ENCODE results near the gene MRPL2.

The MRPL2 gene

GRCh38 chr6:43013097-43013842 is 46.0 kb downstream of the MRPL2 start:
- no peak for DNase-seq (ENCODE audit: low read depth)
- TF ChIP-seq, protein P1, sequence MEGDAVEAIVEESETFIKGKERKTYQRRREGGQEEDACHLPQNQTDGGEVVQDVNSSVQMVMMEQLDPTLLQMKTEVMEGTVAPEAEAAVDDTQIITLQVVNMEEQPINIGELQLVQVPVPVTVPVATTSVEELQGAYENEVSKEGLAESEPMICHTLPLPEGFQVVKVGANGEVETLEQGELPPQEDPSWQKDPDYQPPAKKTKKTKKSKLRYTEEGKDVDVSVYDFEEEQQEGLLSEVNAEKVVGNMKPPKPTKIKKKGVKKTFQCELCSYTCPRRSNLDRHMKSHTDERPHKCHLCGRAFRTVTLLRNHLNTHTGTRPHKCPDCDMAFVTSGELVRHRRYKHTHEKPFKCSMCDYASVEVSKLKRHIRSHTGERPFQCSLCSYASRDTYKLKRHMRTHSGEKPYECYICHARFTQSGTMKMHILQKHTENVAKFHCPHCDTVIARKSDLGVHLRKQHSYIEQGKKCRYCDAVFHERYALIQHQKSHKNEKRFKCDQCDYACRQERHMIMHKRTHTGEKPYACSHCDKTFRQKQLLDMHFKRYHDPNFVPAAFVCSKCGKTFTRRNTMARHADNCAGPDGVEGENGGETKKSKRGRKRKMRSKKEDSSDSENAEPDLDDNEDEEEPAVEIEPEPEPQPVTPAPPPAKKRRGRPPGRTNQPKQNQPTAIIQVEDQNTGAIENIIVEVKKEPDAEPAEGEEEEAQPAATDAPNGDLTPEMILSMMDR (IDR thresholded peaks at IDR 0.05; ENCODE audit: insufficient read depth, low read depth, low read length, missing control alignments): no peak
- H3K4me3 ChIP-seq (ENCODE audit: low read length): peak overlapping the region; percentile 98

GRCh38 chr6:43012364-43012763 is 46.9 kb downstream of the MRPL2 start:
- no peak overlapping the region for H3K4me3 ChIP-seq (ENCODE audit: low read length)
- DNase-seq (ENCODE audit: low read depth): no peak
- TF ChIP-seq, protein P1 (IDR thresholded peaks at IDR 0.05; ENCODE audit: insufficient read depth, low read depth, low read length, missing control alignments): no peak

DNA sequence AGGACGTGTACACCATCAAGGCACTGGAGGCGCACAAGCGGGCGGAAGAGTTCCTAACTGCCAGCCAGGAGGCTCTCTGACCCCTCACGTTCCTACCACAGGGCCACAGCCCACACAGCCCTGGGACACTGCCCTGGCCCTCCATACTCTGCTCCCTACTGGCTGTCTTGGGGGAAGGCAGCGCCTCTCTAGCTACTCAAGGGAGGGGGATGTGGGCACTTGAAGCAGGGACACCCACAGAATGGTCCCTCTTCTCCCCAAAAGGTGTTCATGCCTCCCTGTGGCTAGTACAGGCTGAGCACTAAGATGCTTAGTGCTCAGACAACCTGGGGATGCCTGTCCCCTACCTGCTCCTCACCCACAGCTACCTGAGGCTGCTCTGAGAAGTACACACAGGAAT is 48.0 kb downstream of the MRPL2 start:
- no peak for DNase-seq (ENCODE audit: low read depth)
- H3K4me3 ChIP-seq (ENCODE audit: low read length): no peak overlapping the region
- TF ChIP-seq, protein P1 (IDR thresholded peaks at IDR 0.05; ENCODE audit: insufficient read depth, low read depth, low read length, missing control alignments): no peak

- H3K4me3 ChIP-seq (ENCODE audit: low read length): no peak overlapping the region
- TF ChIP-seq, protein P1 (IDR thresholded peaks at IDR 0.05; ENCODE audit: insufficient read depth, low read depth, low read length, missing control alignments): peak; percentile 51
- DNase-seq (ENCODE audit: low read depth): peak; percentile 46
Observed at GRCh38 chr6:43009124-43009523, 50.1 kb downstream of the MRPL2 start.

DNA sequence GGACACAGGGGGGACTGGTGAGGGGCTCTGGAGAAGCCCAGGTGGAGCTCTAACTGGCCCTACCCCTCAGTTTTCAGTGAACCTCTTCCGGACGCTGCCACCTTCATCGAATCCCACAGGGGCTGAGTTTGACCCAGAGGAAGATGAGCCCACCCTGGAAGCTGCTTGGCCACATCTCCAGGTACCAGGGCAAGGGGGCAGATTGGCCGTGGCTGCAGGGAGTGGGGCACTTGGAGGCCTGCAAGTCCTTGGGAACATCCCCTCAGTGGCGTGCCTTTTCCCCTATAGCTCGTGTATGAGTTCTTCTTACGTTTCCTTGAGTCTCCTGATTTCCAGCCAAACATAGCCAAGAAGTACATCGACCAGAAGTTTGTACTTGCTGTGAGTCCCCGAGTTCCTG is 52.1 kb downstream of the MRPL2 start:
- H3K4me3 ChIP-seq (ENCODE audit: low read length): no peak overlapping the region
- no peak for DNase-seq (ENCODE audit: low read depth)
- TF ChIP-seq, protein P1 (IDR thresholded peaks at IDR 0.05; ENCODE audit: insufficient read depth, low read depth, low read length, missing control alignments): no peak

DNA sequence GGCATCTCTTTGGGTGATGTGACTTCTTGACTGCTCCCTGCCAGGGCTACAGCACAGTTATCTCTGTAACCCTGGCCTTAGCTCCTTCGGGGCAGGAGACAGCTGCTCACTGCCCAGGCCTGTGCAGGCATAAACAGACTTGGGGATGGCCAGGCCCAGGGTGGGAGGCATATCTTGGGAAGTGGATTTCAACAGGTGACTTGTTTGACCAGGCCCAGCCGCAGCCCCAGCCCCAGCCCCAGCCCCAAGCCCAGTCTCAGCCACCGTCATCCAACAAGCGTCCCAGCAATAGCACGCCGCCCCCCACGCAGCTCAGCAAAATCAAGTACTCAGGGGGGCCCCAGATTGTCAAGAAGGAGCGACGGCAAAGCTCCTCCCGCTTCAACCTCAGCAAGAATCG is 53.0 kb downstream of the MRPL2 start:
- no peak overlapping the region for H3K4me3 ChIP-seq (ENCODE audit: low read length)
- no peak for DNase-seq (ENCODE audit: low read depth)
- TF ChIP-seq, protein P1 (IDR thresholded peaks at IDR 0.05; ENCODE audit: insufficient read depth, low read depth, low read length, missing control alignments): no peak

DNA sequence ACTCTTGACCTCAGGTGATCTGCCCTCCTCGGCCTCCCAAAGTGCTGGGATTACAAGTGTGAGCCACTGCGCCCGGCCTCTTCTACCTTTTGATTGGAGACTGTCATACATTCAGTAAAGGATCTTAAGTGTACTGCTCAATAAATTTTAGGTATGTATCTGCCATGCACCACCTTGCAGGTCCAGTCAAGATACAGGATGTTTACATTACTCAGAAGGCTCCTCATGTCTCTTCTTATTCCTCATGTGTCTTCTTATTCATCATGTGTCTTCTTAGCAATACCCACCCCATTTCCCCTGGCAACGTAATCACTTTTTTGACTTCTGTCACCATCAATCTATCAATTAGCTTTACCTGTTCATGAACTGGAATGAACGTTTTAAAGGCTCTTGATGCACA is 53.4 kb downstream of the MRPL2 start:
- TF ChIP-seq, protein P1 (IDR thresholded peaks at IDR 0.05; ENCODE audit: insufficient read depth, low read depth, low read length, missing control alignments): no peak
- DNase-seq (ENCODE audit: low read depth): peak; percentile 67
- H3K4me3 ChIP-seq (ENCODE audit: low read length): no peak overlapping the region

Measured in epithelial cell of esophagus (primary cell).